HG02678 (cell line): ENCODE results near the gene CCAR1.
"Not testable (repeated sequence)": the region's sequence is repeated elsewhere in the genome, so short reads cannot be mapped to it uniquely, and the experiment has no call there.

Experiments used
- ATAC-seq: cut with Tn5 transposase; IDR thresholded peaks from one replicate; pipeline ENCODE4 v1.9.1; 2021; ENCODE audit warnings: mild to moderate bottlenecking, moderate library complexity; ENCODE audit not compliant: unreplicated experiment

Gene CCAR1

GRCh38 chr10:68827592-68827959 is 106.5 kb downstream of the CCAR1 start:
- peak; percentile 38 for ATAC-seq

GRCh38 chr10:68828083-68828601 is 107.1 kb downstream of the CCAR1 start:
- ATAC-seq, result peak; percentile 46

- ATAC-seq, result no peak
Measured at GRCh38 chr10:68828833-68829232, 107.8 kb downstream of the CCAR1 start.

GRCh38 chr10:68829521-68829920 is 108.5 kb downstream of the CCAR1 start:
- ATAC-seq, result no peak

GRCh38 chr10:68829952-68830351 is 108.9 kb downstream of the CCAR1 start:
- no peak for ATAC-seq

GRCh38 chr10:68831961-68832455 is 111.0 kb downstream of the CCAR1 start:
- no peak for ATAC-seq

GRCh38 chr10:68832601-68833000 is 111.6 kb downstream of the CCAR1 start:
- no peak for ATAC-seq

GRCh38 chr10:68837626-68838322 is 116.7 kb downstream of the CCAR1 start:
- no peak for ATAC-seq

- not testable (repeated sequence) for ATAC-seq
Measured at GRCh38 chr10:68840650-68841049, 119.6 kb downstream of the CCAR1 start.
